Lower leg skin (tissue), 4 donors: ENCODE measurements around the gene DYNC1LI2. TPM values are rescaled to one million over a fixed set of nuclear protein-coding genes. Genes with fewer than 3 reads are reported as not detected.

Experiments
- DNase-seq, 2 donors: peaks; one replicate each; pipeline ENCODE4 v3.0.0-alpha.2; 2019; ENCODE audit warnings: low spot score in 2 of 2
- H3K4me3 ChIP-seq: fragments of 200-600 bp; sonication (generic); 2 replicates; pipeline ENCODE4 v1.5.1; 2017; ENCODE audit warnings: mild to moderate bottlenecking, low read depth; ENCODE audit not compliant: poor library complexity, severe bottlenecking
- CTCF ChIP-seq, 3 donors: fragments of 450-650 bp; IDR thresholded peaks; one replicate each; pipeline ENCODE4 v1.5.1; 2016; ENCODE audit warnings: antibody characterized with exemption in 3 of 3, mild to moderate bottlenecking in 3 of 3, moderate library complexity in 2 of 3
- POLR2A ChIP-seq, 2 donors: fragments of 450-650 bp; IDR thresholded peaks; one replicate each; pipeline ENCODE4 v1.6.1; 2016 to 2017; ENCODE audit warnings: antibody characterized with exemption in 2 of 2, mild to moderate bottlenecking in 1 of 2, moderate library complexity in 1 of 2
- WGBS, 2 donors: methylation state at CpG; one replicate each; pipeline ENCODE4 v1.1.5; 2018; 5-methylcytosine and 5-hydroxymethylcytosine counted together
- intact Hi-C: fragments of 100-400 bp; cut with DNase I; formaldehyde crosslinking; loops from one replicate; pipeline ENCODE4 v1.15.0; 2023; ENCODE audit warnings: low total_unique reads
- total RNA-seq, 4 donors: library from RNA; depleted of rRNA; stranded (reverse); fragments of >200 nt; gene quantifications; one replicate each; pipeline ENCODE4 v1.1.0, GENCODE V29; 2016

Gene DYNC1LI2
- total RNA-seq, 4 donors from 2014 or later, result 59.3 to 194 (median 111) TPM

- intact Hi-C loops, result no loop called here
- no peak for DNase-seq
- TF ChIP-seq POLR2A (IDR thresholded peaks at IDR 0.05), result no peak
- TF ChIP-seq CTCF (IDR thresholded peaks at IDR 0.05), result no peak
- no peak overlapping the region for H3K4me3 ChIP-seq
These were observed 39.8 kb downstream of the DYNC1LI2 start for GRCh38 chr16:66711581-66711980.

- DNase-seq, result no peak
- no peak overlapping the region for H3K4me3 ChIP-seq
- intact Hi-C loops, result no loop called here
- TF ChIP-seq POLR2A (IDR thresholded peaks at IDR 0.05), result no peak
- TF ChIP-seq CTCF (IDR thresholded peaks at IDR 0.05), result no peak
- 23 to 27% methylated on average over 8 of the region's 8 CpGs for WGBS, 2 donors
These were observed 44.9 kb downstream of the DYNC1LI2 start for GRCh38 chr16:66706506-66706880.

DNA sequence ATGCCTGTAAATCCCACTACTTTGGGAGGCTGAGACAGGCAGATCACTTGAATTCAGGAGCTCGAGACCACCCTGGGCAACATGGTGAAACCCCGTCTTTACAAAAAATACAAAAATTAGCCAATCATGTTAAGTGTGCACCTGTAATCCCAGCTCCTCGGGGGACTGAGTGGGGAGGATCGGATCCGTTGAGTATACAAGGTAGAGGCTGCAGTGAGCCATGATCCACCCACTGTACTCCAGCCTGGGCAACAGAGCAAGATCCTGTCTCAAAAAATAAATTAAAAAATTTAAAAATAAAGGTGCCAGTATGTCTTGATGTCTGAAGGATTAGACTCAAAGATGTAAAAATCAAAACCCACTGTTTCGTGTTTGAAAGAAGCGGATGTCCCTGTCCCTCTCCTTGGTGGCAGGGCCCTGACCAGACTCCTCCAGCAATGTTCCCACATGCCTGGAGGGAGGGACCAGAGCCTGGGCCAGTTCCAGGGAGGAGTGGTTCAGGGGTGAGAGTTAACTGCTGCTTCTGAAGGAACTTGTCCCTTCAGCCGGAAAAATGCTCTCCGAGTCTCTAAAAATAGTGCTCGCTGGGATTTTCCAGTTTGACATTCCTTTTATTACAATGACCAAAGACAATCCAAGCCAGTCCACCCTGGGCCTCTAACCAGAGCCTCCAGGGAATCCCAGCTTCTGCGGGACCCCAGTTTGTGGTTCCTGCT, 45.5 kb downstream of the DYNC1LI2 start:
- 62 to 63% methylated on average over 11 of the region's 11 CpGs for WGBS, 2 donors
- H3K4me3 ChIP-seq, result no peak overlapping the region
- intact Hi-C loops, result no loop called here
- TF ChIP-seq CTCF (IDR thresholded peaks at IDR 0.05), result no peak
- no peak for TF ChIP-seq POLR2A (IDR thresholded peaks at IDR 0.05)
- peak in 1 of 2 donors; percentile 87 for DNase-seq

GRCh38 chr16:66703406-66704215, 47.8 kb downstream of the DYNC1LI2 start:
- WGBS, 2 donors, result 19 to 24% methylated on average over 9 of the region's 9 CpGs
- intact Hi-C loops, result no loop called here
- no peak overlapping the region for H3K4me3 ChIP-seq
- TF ChIP-seq CTCF (IDR thresholded peaks at IDR 0.05), result no peak
- TF ChIP-seq POLR2A (IDR thresholded peaks at IDR 0.05), result no peak
- no peak for DNase-seq

DNA sequence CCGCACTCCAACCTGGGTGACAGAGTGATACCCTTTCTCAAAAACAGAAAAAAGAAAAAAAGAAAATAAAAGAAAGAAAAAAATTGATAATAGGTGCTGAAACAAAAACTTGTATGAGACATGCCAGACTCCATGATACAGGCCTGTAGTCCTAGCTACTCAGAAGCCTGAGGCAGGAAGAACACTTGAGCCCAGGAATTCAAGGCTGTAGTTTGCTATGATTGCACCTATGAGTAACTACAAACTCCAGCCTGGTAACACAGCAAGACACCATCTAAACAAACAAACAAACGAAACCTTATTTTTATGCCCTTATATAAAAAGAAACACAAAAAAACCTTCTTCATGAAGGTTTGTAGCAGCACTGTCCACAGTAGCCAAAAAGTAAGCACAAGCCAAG, 49.9 kb downstream of the DYNC1LI2 start:
- TF ChIP-seq POLR2A (IDR thresholded peaks at IDR 0.05) (no peak), CTCF (IDR thresholded peaks at IDR 0.05) (no peak)
- DNase-seq, result no peak
- intact Hi-C loops, result no loop called here
- no peak overlapping the region for H3K4me3 ChIP-seq
- 92 to 96% methylated on average over 2 of the region's 2 CpGs for WGBS, 2 donors
